Adrenal gland (tissue), 12 donors: ENCODE results near the gene GRID1. TPM values are rescaled to one million over a fixed set of nuclear protein-coding genes. Genes with fewer than 3 reads are reported as not detected.

Experiments used
- DNase-seq, 7 donors: peaks; one replicate each; pipeline ENCODE4 v3.0.0-alpha.2; 2019 to 2020
- H3K27ac ChIP-seq, 5 donors: fragments of 200-600 bp; sonication (generic) in 4 of 5; 1 replicate in 3 of 5; 2 replicates in 2 of 5; pipeline versions ENCODE4 v1.5.1 to v1.8.0; 2016 to 2020; ENCODE audit warnings: mild to moderate bottlenecking in 1 of 5
- H3K27me3 ChIP-seq: fragments of 200-600 bp; 2 replicates; pipeline ENCODE4 v1.8.0; 2021
- H3K36me3 ChIP-seq, 2 donors: fragments of 200-600 bp; replicated peaks in 1 of 2; 1 replicate in 1 of 2; 2 replicates in 1 of 2; pipeline versions ENCODE4 v1.5.1 to v1.8.0; 2018 to 2022
- H3K4me1 ChIP-seq, 2 donors: fragments of 200-600 bp; replicated peaks in 1 of 2; 1 replicate in 1 of 2; 2 replicates in 1 of 2; pipeline versions ENCODE4 v1.5.1 to v1.8.0; 2018 to 2021
- H3K4me3 ChIP-seq, 4 donors: fragments of 200-600 bp; sonication (generic) in 3 of 4; one replicate each; pipeline ENCODE4 v1.5.1; 2016 to 2018
- H3K9me3 ChIP-seq, 3 donors: fragments of 200-600 bp; sonication (generic) in 1 of 3; replicated peaks in 1 of 3; 1 replicate in 2 of 3; 2 replicates in 1 of 3; pipeline versions ENCODE4 v1.5.1 to v1.8.0; 2016 to 2021
- POLR2A ChIP-seq, 2 donors: fragments of 450-650 bp; IDR thresholded peaks; one replicate each; pipeline ENCODE4 v1.6.1; 2017; ENCODE audit warnings: antibody characterized with exemption in 2 of 2, mild to moderate bottlenecking in 2 of 2, moderate library complexity in 1 of 2
- WGBS, 4 donors: extraction: QIAGEN DNeasy Blood & Tissue Kit in 2 of 4; methylation state at CpG; one replicate each; pipeline versions ENCODE4 v1.1.5 to v1.1.7; 2013 to 2017; 5-methylcytosine and 5-hydroxymethylcytosine counted together
- intact Hi-C, 2 donors: fragments of 100-400 bp; cut with DNase I; formaldehyde crosslinking; loops; one replicate each; pipeline versions ENCODE4 v1.14.1 to v1.15.0; 2022 to 2023
- polyA plus RNA-seq, 3 donors: library from polyadenylated mRNA; stranded (reverse); fragments of 200-250 nt in 2 of 3; fragments of 350-450 nt in 1 of 3; fragmentation: Illumina TruSeq in 1 of 3; extraction: RNeasy Lipid Tissue Mini Kit (QIAGEN cat#74804) in 1 of 3; gene quantifications; one replicate each; pipeline ENCODE4 v1.2.3, GENCODE V29; 2013 to 2014
- total RNA-seq, 9 donors: library from RNA; depleted of rRNA in 4 of 9; stranded (reverse); fragments of >200 nt in 4 of 9; fragments of 120-200 nt in 1 of 9; fragmentation: NEBNext Ultra II Directional in 1 of 9; extraction: Animal tissue kit (Norgen Biotek cat#: 25700) in 1 of 9; gene quantifications; one replicate each; pipeline versions ENCODE4 v1.1.0 to v1.2.4, GENCODE V29; 2013 to 2023
- TF ChIP-seq, protein P1 (sequence below), 6 experiments: fragments of 450-650 bp in 4 of 6; fragments of 200-600 bp in 2 of 6; sonication (generic) in 1 of 6; IDR thresholded peaks; 1 replicate in 5 of 6; 2 replicates in 1 of 6; pipeline versions ENCODE4 v1.5.1 to v1.8.0; 2016 to 2021; ENCODE audit warnings: antibody characterized with exemption in 6 of 6, mild to moderate bottlenecking in 2 of 6, moderate library complexity in 1 of 6
- donor health status: healthy with polysubstance abuse.
- donor health status: Bipolar disorder and iron deficiency.
- donor health status: DM: yes; HTN: yes; CAD: no.
- donor health status: DM: no; HTN: no; CAD: no.
- donor health status: DM: no; HTN: no; CAD: no.
- donor health status: DM: yes; HTN: yes; CAD: no.

The GRID1 gene
- total and polyA plus RNA-seq, 12 donors, result 2.2 to 8.0 (median 4.1) TPM

DNA sequence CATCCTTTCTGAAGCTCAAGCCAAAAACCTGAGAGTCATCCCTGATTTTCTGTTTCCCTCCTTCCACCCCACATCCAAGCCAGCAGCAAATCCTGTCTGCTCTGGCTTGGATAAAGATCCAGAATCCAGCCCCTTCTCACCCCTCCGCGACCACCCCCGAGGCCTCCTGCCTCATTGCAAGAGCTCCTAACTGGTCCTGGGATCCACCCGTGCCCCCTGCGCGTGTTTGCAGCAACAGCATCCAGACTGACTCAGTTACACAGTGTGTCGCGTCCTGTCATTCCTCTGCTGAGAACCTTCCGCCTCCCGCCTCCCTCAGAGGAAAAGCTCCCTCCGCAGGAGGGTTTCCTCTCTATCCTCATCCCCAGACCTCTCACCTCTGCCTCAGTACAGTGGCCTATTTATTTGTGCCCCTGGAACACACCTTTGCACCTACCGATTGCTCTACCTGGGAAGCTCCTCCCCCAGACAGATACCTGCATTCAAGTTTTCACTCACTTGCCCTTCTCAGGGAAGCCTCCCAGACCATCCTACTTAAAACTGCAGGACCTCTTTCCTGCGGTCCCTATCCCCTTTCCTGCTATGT, 21.6 kb upstream of the GRID1 start:
- DNase-seq, result peak in 1 of 7 donors; percentile 39
- WGBS, 4 donors, result 41 to 61% (median 52%) methylated on average over 13 of the region's 13 CpGs
- no peaks in the 10 kb centered on the region for H3K36me3 ChIP-seq
- H3K27ac ChIP-seq, result no peak overlapping the region
- peaks cover 3 to 11% of the 10 kb centered on the region in 2 donors for H3K4me1 ChIP-seq
- no peaks in the 10 kb centered on the region for H3K9me3 ChIP-seq
- H3K27me3 ChIP-seq, result peaks cover 20% of the 10 kb centered on the region
- TF ChIP-seq POLR2A (IDR thresholded peaks at IDR 0.05), result no peak
- TF ChIP-seq, protein P1, sequence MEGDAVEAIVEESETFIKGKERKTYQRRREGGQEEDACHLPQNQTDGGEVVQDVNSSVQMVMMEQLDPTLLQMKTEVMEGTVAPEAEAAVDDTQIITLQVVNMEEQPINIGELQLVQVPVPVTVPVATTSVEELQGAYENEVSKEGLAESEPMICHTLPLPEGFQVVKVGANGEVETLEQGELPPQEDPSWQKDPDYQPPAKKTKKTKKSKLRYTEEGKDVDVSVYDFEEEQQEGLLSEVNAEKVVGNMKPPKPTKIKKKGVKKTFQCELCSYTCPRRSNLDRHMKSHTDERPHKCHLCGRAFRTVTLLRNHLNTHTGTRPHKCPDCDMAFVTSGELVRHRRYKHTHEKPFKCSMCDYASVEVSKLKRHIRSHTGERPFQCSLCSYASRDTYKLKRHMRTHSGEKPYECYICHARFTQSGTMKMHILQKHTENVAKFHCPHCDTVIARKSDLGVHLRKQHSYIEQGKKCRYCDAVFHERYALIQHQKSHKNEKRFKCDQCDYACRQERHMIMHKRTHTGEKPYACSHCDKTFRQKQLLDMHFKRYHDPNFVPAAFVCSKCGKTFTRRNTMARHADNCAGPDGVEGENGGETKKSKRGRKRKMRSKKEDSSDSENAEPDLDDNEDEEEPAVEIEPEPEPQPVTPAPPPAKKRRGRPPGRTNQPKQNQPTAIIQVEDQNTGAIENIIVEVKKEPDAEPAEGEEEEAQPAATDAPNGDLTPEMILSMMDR (IDR thresholded peaks at IDR 0.05), result no peak
- intact Hi-C loops, result no loop called here
- no peak overlapping the region for H3K4me3 ChIP-seq

DNA sequence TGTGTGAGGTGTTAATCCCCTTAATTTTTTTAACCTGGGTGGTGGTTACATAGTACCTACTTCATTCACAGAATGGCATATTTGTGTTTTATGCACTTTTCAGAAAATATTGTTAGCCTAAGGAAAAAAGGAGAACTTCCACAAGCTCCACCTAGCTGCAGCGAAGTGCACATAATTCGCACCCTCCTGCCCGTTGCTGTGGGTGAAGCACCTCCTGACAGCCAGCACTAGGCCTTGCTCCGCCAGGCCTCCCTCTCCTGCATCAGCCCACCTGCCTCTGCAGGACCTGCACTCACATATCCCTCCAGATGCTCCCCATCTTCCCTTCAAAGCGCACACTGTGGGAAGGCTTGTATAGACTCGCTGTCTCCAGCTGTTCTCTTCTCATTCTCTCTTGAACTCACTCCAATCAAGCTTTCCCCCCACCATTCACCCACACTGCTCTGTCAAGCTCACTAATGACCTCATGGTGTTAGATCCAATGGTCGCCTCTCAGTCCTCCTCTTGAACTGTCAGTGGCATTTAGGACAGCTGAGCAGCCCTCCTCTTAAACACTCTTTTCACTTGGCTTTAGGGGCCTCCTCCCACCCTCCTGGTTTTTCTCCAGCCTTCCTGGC, 20.7 kb upstream of the GRID1 start:
- Histone ChIP-seq H3K27ac (no peak overlapping the region), H3K4me1 (peaks cover 3 to 11% of the 10 kb centered on the region in 2 donors), H3K36me3 (no peaks in the 10 kb centered on the region), H3K9me3 (no peaks in the 10 kb centered on the region), H3K4me3 (no peak overlapping the region), H3K27me3 (peaks cover 24% of the 10 kb centered on the region)
- DNase-seq, result no peak
- TF ChIP-seq, protein P1 (IDR thresholded peaks at IDR 0.05), result no peak
- no peak for TF ChIP-seq POLR2A (IDR thresholded peaks at IDR 0.05)
- WGBS, 4 donors, result 68 to 80% (median 76%) methylated on average over 7 of the region's 7 CpGs
- intact Hi-C loops, result no loop called here

DNA sequence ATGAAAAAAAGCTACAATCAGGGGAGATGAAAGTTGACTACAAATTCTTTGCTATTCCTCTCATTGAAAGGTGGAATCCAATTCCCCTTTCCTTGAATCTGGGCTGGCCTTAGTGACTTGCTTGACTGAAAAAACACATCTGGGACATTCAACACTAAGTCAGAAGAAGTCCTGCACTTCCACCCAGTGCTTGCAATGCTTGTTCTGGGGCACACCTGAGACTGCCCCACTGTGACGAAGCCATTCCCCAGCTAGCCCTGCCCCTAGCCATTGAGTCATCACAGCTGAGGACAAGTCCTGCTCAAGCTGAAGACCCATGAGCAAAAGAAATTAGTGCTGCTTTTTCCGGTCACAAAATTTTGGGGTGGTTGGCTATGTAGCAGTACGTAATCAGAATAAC, 19.2 kb upstream of the GRID1 start:
- 81 to 89% (median 88%) methylated on average over 3 of the region's 3 CpGs for WGBS, 4 donors
- intact Hi-C loops, result no loop called here
- H3K4me3 ChIP-seq, result no peak overlapping the region
- H3K36me3 ChIP-seq, result no peaks in the 10 kb centered on the region
- H3K9me3 ChIP-seq, result no peaks in the 10 kb centered on the region
- peaks cover 24% of the 10 kb centered on the region for H3K27me3 ChIP-seq
- no peak for DNase-seq
- no peak overlapping the region for H3K27ac ChIP-seq
- TF ChIP-seq POLR2A (IDR thresholded peaks at IDR 0.05), result no peak
- TF ChIP-seq, protein P1 (IDR thresholded peaks at IDR 0.05), result no peak
- peaks cover 3 to 11% of the 10 kb centered on the region in 2 donors for H3K4me1 ChIP-seq

DNA sequence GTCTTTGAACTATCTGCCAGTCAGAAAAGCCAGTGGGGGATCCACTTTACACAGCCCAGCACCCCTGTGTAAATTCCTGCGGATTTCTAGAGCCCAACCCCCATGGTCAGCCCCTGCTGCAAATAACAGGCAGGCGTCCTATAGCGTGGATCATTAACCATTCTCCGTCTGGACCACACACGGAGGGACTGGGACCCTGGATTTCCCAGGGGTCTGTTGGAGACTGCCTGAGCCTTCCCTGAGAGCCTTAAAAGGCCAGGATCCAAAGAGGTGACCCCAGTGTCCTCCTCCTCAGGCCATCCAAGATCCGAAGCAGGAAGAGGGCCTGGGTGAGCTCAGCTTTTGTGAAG, 11.2 kb upstream of the GRID1 start:
- DNase-seq, result peak in 3 of 7 donors; percentile 2 to 34 (median 9)
- TF ChIP-seq, protein P1 (IDR thresholded peaks at IDR 0.05), result no peak
- no peak for TF ChIP-seq POLR2A (IDR thresholded peaks at IDR 0.05)
- H3K27ac ChIP-seq, result no peak overlapping the region
- H3K4me3 ChIP-seq, result no peak overlapping the region
- intact Hi-C loops, result loop anchor here in 1 of 2 donors (5.0 to 10.0 kb wide), 4 partner anchors 275 to 1835 kb away; no protein-coding TSS in a partner anchor
- H3K36me3 ChIP-seq, result no peaks in the 10 kb centered on the region
- WGBS, 4 donors, result 29 to 53% (median 40%) methylated on average over 2 to 6 of the region's 6 CpGs
- peaks cover 0 to 3% of the 10 kb centered on the region in 2 donors for H3K4me1 ChIP-seq
- peaks cover 25% of the 10 kb centered on the region for H3K27me3 ChIP-seq
- H3K9me3 ChIP-seq, result no peaks in the 10 kb centered on the region
